NCI-H2196 (cell line): Measurements from ENCODE around the gene KANTR.

Experiments
- DNase-seq: peaks from one replicate; lab custom pipeline; 2025; ENCODE audit not compliant: unreplicated experiment; lab: John Stamatoyannopoulos, UW

KANTR gene, protein sequence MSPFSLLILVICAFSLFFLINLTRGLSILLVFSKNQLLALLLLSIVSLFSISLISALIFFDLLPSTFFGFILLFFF

DNA sequence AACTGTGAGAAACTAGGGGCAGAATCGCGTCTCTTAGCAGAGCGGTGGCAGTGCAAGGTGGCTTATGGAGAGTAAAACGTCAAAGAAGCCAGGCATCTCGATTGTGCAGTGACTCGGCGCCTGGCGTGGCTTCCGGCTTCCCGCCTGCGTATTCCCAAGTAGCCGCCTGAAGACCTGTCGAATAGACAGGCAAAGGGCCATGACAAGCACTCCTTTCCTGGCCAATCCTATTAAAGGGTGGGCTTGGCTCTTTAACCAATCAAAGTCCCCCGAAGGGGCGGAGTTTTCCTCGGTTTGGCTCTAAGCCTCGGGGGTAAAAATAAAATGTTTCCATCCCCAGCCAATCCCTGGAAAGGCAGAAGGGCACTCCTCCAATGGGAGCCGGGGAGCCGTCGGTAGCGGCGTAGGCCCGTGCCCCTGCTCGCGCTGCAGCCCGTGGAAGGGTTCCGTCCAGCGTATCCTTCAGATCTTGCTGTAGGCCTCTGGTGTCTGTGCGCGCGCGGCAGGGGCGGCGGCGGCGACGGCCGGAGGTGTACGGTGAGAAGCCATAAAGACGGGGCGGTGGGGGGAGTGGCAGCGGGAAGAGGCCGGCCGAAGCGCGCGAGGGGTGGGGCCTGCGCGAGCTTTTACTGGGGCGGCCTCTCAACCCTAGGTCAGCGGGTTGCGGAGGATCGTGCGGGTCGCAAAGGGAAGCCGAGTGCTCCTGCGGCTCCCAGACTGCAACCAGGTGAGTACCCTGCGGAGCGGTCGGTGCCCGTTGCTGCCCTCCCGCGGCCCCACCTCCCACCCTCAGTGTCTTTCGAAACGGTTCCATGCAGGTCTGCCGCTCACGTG, at the start of gene KANTR:
KANTR (plus strand) TSS at position 395 of the 834 bp plus-strand sequence. CDS start 30,131 bp downstream, outside the sequence.
- DNase-seq: peak; percentile 88

- no peak for DNase-seq
These were observed 48.9 kb upstream of the KANTR start for GRCh38 chrX:53044995-53045394.

GRCh38 chrX:53047228-53047627, 46.7 kb upstream of the KANTR start:
- DNase-seq: no peak

DNA sequence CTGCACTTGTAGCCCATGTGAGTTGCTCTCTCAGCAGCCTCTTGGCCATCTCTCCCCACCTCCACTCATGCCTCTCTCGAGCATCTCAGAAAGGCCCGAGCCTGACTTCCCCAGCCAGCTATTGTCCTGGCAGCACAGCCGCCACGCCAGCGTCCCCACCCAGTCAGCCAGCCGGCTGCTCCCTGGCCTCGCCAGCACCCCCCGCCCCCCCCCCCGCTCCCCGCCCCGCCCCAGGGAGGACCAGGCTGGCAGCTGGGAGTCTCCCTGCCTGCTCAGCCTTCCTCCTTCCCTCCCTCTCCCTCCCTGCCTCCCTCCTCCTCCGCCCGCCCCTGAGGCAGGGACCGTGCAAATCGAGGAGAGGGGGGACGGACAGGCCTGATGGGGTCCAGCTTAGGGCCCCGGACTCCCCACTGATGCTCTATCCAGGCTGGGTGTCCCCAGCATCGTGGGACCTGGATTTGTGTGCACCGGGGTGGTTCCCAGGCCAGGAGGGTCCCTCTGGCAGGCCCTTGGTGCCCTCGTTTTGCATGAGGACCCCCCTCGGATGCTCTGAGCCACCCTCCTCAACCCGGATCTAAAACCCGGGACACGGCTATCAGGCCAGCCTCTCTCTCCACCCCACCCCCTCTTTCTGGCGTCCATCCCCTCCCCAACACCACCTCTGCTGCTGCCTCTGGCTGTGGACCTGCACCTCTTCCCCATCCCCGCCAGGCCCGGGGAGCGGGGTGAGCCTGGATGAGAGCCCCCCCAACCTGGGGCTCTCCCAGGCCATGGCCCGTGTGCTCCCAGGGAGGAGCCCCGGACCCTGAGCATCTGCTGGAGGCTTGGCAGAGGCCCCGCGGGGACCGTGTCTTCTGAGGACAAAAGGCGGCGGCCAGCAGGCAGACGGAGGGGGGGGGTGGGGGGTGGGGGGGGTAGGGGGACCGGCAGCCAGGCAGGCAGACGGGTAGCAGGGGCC, 45.5 kb upstream of the KANTR start, which contains the start of gene GPR173:
GPR173 (plus strand) TSS at position 621 of the 958 bp plus-strand sequence. CDS start 27,833 bp downstream, outside the sequence.
- DNase-seq: peak; percentile 33

GRCh38 chrX:53049127-53049517, 44.8 kb upstream of the KANTR start:
- no peak for DNase-seq

DNA sequence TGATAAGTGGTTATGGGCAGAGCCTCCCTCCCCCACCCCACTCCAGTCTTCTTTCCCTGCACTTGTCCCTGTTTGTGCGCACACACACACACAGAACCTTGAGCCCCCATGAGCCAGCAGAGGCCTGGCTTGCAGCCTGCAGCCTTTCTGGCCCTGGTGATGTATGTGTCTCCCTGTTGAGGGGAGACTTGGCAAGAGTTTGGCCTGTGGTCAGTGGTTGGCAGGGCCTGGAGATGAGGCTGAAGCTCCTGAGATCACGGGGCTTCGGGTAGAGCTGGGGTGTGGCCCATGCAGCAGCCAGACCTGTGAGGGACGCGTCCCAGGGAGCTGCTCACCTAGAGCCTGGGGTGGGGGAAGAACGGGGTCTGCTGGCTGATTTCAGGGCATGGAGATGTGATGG, 43.1 kb upstream of the KANTR start:
- DNase-seq: no peak

- DNase-seq: no peak
These were observed 38.6 kb upstream of the KANTR start for GRCh38 chrX:53055244-53055849.

DNA sequence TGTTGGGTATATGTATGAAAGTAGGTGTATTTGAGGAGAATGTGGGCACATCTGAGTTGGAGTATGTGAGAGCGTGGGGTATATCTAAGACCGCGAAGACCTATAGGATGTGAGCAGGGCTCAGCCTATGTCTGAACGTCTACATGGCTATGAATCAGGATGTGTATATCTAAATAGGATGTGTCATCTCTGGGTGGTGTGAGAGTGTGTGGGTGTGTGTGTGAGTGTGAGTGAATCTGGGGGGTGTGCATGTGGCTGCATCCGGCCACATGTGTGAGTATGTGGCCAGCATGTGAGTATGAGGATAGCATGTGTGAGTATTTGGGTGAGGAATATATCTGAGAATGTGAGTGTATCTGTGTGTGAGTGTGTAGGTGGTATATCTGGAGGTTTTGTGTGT, 37.6 kb upstream of the KANTR start:
- no peak for DNase-seq

- DNase-seq: no peak
These were observed 28.8 kb upstream of the KANTR start for GRCh38 chrX:53065104-53065503.

DNA sequence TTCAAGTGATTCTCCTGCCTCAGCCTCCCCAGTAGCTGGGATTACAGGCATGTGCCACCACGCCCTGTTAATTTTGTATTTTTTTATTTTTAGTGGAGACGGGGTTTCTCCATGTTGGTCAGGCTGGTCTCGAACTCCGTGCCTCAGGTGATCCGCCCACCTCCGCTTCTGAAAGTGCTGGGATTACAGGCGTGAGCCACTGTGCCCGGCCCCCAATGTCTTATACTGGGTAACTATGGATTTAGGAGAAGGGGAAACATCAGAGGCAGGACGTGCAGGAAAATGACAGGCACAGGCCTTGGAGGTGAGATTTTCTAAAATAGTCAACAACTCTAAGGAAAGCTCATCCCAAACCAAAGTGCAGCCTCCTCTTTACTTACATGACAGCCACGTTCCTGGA, 22.9 kb upstream of the KANTR start:
- no peak for DNase-seq

DNA sequence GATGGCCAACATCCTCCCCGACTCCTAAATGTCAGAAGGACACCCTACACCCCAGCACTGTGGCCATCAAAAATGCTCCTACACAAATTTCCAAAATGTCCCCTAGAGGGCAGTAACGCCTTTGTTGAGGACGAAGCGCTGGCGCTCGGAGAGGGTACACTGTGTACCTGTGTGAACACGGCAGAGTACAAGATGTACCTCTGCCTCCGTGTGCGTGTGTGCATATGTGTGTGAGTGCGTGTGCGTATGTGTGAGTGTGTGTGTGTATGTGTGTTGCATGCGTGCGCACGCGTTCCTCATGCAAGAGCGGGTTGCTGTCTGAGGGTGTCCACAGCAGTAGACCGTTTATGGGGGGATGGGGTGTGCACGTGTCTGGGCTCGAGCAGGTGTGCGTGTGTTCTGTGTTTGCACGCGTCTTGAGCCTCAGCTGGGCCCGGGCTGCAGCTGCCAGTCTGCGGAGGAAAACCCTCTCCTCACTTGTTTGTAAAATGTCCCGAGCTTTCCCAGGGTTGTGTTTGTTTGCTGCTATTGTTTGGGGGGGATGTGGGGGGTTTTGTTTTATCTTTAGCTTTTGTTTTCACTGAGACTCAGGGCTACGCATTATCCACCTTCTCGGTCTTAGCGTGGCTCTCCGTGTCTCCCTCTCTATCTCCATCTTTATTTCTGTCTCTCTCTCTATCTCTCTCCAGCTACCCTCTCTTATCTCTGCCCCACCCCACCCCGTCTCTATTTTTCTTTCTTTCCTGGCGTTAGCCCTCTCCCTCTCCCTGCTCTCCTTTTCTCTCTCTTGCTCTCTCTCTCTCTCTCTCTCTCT, 22.1 kb upstream of the KANTR start:
- peak; percentile 76 for DNase-seq

- no peak for DNase-seq
These were observed 21.4 kb upstream of the KANTR start for GRCh38 chrX:53072418-53073114.

DNA sequence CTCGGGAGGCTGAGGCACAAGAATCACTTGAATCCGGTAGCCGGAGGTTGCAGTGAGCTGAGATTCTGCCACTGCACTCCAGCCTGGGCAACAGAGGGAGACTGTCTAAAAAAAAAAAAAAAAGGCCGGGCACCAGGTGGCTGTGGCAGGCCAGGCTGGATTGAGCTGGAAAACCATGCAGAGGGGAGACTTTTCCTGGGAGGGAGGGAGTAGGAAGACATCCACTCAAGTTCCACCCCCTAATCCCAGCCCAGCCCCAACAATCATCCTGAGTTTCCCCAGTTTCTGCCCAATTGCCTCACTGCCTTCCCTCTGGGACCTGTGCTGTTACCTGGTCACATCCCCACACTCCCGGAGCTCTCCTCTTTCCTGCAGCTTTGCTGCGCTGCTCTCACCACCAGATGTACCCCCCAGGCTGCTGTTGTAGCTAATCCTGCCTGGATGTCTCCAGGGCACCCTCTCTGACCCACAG, 20.8 kb upstream of the KANTR start:
- peak; percentile 16 for DNase-seq

DNA sequence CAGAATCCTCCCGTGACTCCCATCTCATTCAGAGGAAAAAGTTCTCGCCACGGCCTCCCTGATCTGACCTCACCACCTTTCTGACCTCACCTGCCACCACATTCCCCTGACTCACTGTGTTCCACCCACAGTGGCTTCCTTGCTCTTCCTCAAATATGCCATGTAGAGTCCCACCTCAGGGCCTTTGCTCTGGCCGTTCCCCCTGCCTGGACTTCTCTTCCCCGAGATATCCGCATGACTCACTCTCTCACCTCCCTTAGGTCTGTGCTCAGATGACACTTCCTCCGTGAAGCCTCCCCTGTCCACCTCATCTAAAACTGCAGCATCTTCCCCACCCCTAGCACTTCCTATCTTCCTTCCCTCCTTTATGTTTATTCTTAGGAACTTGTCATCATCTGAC, 18.9 kb upstream of the KANTR start:
- no peak for DNase-seq

DNA sequence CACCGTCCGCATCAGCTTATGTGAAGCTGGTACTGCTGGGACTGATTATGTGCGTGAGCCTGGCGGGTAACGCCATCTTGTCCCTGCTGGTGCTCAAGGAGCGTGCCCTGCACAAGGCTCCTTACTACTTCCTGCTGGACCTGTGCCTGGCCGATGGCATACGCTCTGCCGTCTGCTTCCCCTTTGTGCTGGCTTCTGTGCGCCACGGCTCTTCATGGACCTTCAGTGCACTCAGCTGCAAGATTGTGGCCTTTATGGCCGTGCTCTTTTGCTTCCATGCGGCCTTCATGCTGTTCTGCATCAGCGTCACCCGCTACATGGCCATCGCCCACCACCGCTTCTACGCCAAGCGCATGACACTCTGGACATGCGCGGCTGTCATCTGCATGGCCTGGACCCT, 17.3 kb upstream of the KANTR start:
- no peak for DNase-seq

GRCh38 chrX:53077207-53078197, 16.4 kb upstream of the KANTR start:
- DNase-seq: no peak

- no peak for DNase-seq
These were observed 15.0 kb upstream of the KANTR start for GRCh38 chrX:53078943-53079342.
